HG02943 (cell line): ENCODE measurements around the gene ACAD9.

Experiments
- ATAC-seq: cut with Tn5 transposase; IDR thresholded peaks from one replicate; pipeline ENCODE4 v1.9.1; 2021; ENCODE audit warnings: mild to moderate bottlenecking, low read depth, moderate library complexity; ENCODE audit not compliant: unreplicated experiment

The ACAD9 gene

GRCh38 chr3:128932516-128933212 lies 53.2 kb downstream of the ACAD9 start:
- ATAC-seq, result no peak

- ATAC-seq, result no peak
These were observed 53.9 kb downstream of the ACAD9 start for GRCh38 chr3:128933213-128933921.

GRCh38 chr3:128933922-128934253 lies 54.5 kb downstream of the ACAD9 start:
- no peak for ATAC-seq

- ATAC-seq, result no peak
These were observed 56.5 kb downstream of the ACAD9 start for GRCh38 chr3:128935922-128936321.

GRCh38 chr3:128936341-128936740 lies 56.9 kb downstream of the ACAD9 start:
- no peak for ATAC-seq

GRCh38 chr3:128940252-128940651 lies 60.8 kb downstream of the ACAD9 start:
- ATAC-seq, result no peak

- ATAC-seq, result no peak
These were observed 62.9 kb downstream of the ACAD9 start for GRCh38 chr3:128942161-128942952.

- no peak for ATAC-seq
These were observed 65.8 kb downstream of the ACAD9 start for GRCh38 chr3:128945041-128945877.

GRCh38 chr3:128945878-128946175 lies 66.4 kb downstream of the ACAD9 start:
- ATAC-seq, result no peak

- no peak for ATAC-seq
These were observed 67.0 kb downstream of the ACAD9 start for GRCh38 chr3:128946411-128946810.

- ATAC-seq, result no peak
These were observed 69.7 kb downstream of the ACAD9 start for GRCh38 chr3:128949158-128949557.

GRCh38 chr3:128950223-128950938 lies 71.0 kb downstream of the ACAD9 start:
- ATAC-seq, result no peak

GRCh38 chr3:128956440-128956839 lies 77.0 kb downstream of the ACAD9 start:
- ATAC-seq, result no peak
